Neuronal stem cell (in vitro differentiated cells): ENCODE results near the gene HSPA1L.

Experiments used
- DNase-seq: peaks from one replicate; pipeline ENCODE4 v3.0.0-alpha.2; 2013; ENCODE audit warnings: low spot score
- H2AFZ ChIP-seq: one replicate; pipeline ENCODE4 v1.6.1; 2013; ENCODE audit warnings: mild to moderate bottlenecking, low read length, inconsistent platforms
- H2AK5ac ChIP-seq: 2 replicates; pipeline ENCODE4 v1.6.1; 2013; ENCODE audit warnings: low read depth, mild to moderate bottlenecking, inconsistent platforms, low read length, moderate library complexity, mixed read lengths
- H2BK120ac ChIP-seq: 2 replicates; pipeline ENCODE4 v1.6.1; 2013; ENCODE audit warnings: low read depth, mild to moderate bottlenecking, inconsistent platforms, low read length, moderate library complexity, mixed read lengths
- H2BK12ac ChIP-seq: one replicate; pipeline ENCODE4 v1.6.1; 2013; ENCODE audit warnings: low read length, inconsistent platforms
- H2BK15ac ChIP-seq: 2 replicates; pipeline ENCODE4 v1.6.1; 2013; ENCODE audit warnings: mild to moderate bottlenecking, low read length, inconsistent platforms, mixed read lengths
- H2BK5ac ChIP-seq: one replicate; pipeline ENCODE4 v1.6.1; 2013; ENCODE audit warnings: inconsistent platforms, mild to moderate bottlenecking, low read length, moderate library complexity
- H3K14ac ChIP-seq: one replicate; pipeline ENCODE4 v1.6.1; 2013; ENCODE audit warnings: low read length, inconsistent platforms
- H3K18ac ChIP-seq: 2 replicates; pipeline ENCODE4 v1.6.1; 2013; ENCODE audit warnings: low read length, inconsistent platforms
- H3K23ac ChIP-seq: 2 replicates; pipeline ENCODE4 v1.6.1; 2013; ENCODE audit warnings: low read depth, mild to moderate bottlenecking, mixed read lengths, low read length, inconsistent platforms; ENCODE audit not compliant: poor library complexity
- H3K27ac ChIP-seq: replicated peaks from 3 replicates; pipeline ENCODE4 v1.5.1; 2013; ENCODE audit warnings: low read length, inconsistent platforms
- H3K27me3 ChIP-seq, 3 experiments: 2 replicates each; pipeline ENCODE4 v1.6.1; 2013; ENCODE audit warnings: low read length in 3 of 3, mild to moderate bottlenecking in 2 of 3, inconsistent platforms in 1 of 3, low read depth in 1 of 3, mixed read lengths in 1 of 3, moderate library complexity in 1 of 3; ENCODE audit not compliant: control insufficient read depth in 3 of 3, insufficient read depth in 3 of 3
- H3K36me3 ChIP-seq, 2 donors: replicated peaks in 1 of 2; 2 replicates each; pipeline ENCODE4 v1.6.1; 2013; ENCODE audit warnings: low read length in 2 of 2; ENCODE audit not compliant: control insufficient read depth in 2 of 2, insufficient read depth in 2 of 2
- H3K4ac ChIP-seq: 2 replicates; pipeline ENCODE4 v1.6.1; 2013; ENCODE audit warnings: inconsistent platforms, mild to moderate bottlenecking, low read length, moderate library complexity
- H3K4me1 ChIP-seq, 2 donors: 1 replicate in 1 of 2; 2 replicates in 1 of 2; pipeline ENCODE4 v1.6.1; 2013; ENCODE audit warnings: low read length in 2 of 2, low read depth in 1 of 2; ENCODE audit not compliant: control insufficient read depth in 2 of 2, insufficient read depth in 1 of 2
- H3K4me2 ChIP-seq: one replicate; pipeline ENCODE4 v1.6.1; 2013; ENCODE audit warnings: mild to moderate bottlenecking, low read length, inconsistent platforms; ENCODE audit not compliant: insufficient read depth, poor library complexity, severe bottlenecking
- H3K4me3 ChIP-seq, 2 donors: 2 replicates each; pipeline ENCODE4 v1.5.1; 2013; ENCODE audit warnings: low read length in 2 of 2, mild to moderate bottlenecking in 2 of 2, inconsistent platforms in 1 of 2, moderate library complexity in 1 of 2
- H3K79me1 ChIP-seq: one replicate; pipeline ENCODE4 v1.6.1; 2013; ENCODE audit warnings: low read depth, mild to moderate bottlenecking, inconsistent platforms, low read length, moderate library complexity
- H3K9ac ChIP-seq: one replicate; pipeline ENCODE4 v1.6.1; 2013; ENCODE audit warnings: mild to moderate bottlenecking, low read depth, low read length, inconsistent platforms; ENCODE audit not compliant: poor library complexity
- H3K9me3 ChIP-seq, 2 donors: replicated peaks in 1 of 2; 2 replicates each; pipeline versions ENCODE3 to v1.6.1; 2013; ENCODE audit warnings: low read length in 2 of 2, mild to moderate bottlenecking in 2 of 2, inconsistent platforms in 1 of 2, low read depth in 1 of 2, mixed read lengths in 1 of 2, moderate library complexity in 1 of 2; ENCODE audit not compliant: control insufficient read depth in 2 of 2, insufficient read depth in 1 of 2
- H4K8ac ChIP-seq: one replicate; pipeline ENCODE4 v1.6.1; 2013; ENCODE audit warnings: low read depth, mild to moderate bottlenecking, inconsistent platforms, low read length, moderate library complexity
- H4K91ac ChIP-seq: one replicate; pipeline ENCODE4 v1.6.1; 2013; ENCODE audit warnings: low read length, low read depth, mild to moderate bottlenecking, inconsistent platforms; ENCODE audit not compliant: poor library complexity
- WGBS, 2 donors: extraction: QIAGEN DNeasy Blood & Tissue Kit; methylation state at CpG; one replicate each; pipeline ENCODE4 v1.1.7; 2013; ENCODE audit warnings: missing lambda C conversion rate in 2 of 2, mixed read lengths in 1 of 2; ENCODE audit not compliant: insufficient read length in 2 of 2, insufficient replicate concordance in 1 of 2; ENCODE audit errors: extremely low coverage in 2 of 2; 5-methylcytosine and 5-hydroxymethylcytosine counted together

Gene HSPA1L

DNA sequence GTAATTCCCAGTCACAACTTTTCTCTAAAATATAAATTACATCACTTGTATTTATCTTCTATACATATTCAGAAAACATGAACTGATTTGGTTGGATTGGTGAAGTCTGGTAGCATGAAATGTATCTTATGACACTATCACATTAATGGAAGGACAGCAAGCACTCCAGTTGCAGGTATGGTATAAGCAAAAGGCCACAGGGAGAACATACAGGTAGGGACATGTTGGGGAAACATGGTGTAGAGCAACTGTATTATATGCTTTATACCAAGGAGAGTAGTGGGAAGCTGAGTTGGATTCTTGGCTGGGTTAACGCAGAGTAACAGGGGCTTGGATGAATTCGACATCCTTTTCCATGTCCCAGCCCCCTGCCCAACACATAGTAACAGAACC is 18.1 kb downstream of the HSPA1L start:
- H2BK12ac ChIP-seq: no peak overlapping the region
- H3K4me2 ChIP-seq: no peak overlapping the region
- H2BK15ac ChIP-seq: no peak overlapping the region
- no peak overlapping the region for H2AFZ ChIP-seq
- no peak overlapping the region for H3K4me3 ChIP-seq
- H3K4ac ChIP-seq: no peak overlapping the region
- no peak overlapping the region for H2BK5ac ChIP-seq
- no peak overlapping the region for H3K14ac ChIP-seq
- H3K9me3 ChIP-seq: no peaks in the 10 kb centered on the region
- H3K9ac ChIP-seq: no peak overlapping the region
- H4K8ac ChIP-seq: no peak overlapping the region
- peaks cover 13 to 61% of the 10 kb centered on the region in 2 donors for H3K36me3 ChIP-seq
- H2AK5ac ChIP-seq: no peak overlapping the region
- no CpG with 5 or more reads among the region's 2 CpGs for WGBS, 2 donors
- no peak overlapping the region for H3K23ac ChIP-seq
- no peak overlapping the region for H3K18ac ChIP-seq
- no peak overlapping the region for H4K91ac ChIP-seq
- no peak overlapping the region for H2BK120ac ChIP-seq
- no peak overlapping the region for H3K27ac ChIP-seq
- no peaks in the 10 kb centered on the region for H3K79me1 ChIP-seq
- DNase-seq: no peak
- H3K4me1 ChIP-seq: peaks cover 0 to 5% of the 10 kb centered on the region in 2 donors
- no peaks in the 10 kb centered on the region for H3K27me3 ChIP-seq

DNA sequence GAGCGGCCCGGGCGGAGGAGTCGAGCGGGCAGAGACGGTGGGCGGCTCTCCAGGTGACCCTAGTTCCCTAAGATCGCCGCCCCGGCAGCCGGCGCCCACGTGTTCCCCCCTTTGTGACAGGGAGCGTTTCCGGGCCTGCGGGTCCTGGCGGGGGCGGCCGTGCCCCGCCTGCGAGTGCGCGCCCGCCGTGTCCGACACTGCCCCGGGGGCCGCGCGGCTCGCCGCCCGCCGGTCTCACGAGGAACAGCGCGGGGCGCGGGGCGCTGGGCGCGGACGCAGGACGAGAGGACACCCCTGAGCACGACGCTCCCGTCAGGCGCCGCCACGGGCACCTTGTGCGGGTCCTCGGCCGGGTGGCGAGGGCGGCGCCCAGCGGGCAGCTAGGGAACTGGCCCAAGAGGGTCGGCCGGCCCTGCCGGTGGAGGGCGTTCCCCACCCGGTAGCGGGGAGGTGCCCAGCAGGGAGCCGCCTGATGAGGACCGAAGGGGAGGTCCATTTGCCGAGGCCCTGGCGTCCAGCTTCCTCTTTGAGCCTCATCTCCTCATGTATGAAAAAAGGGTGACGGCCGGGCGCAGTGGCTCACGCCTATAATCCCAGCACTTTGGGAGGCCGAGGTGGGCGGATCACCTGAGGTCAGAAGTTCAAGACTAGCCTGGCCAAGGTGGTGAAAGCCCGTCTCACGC is 19.3 kb downstream of the HSPA1L start, which contains the start of gene VARS1:
Gene VARS1 (minus strand): TSS at position 137 of the 683 bp plus-strand sequence. CDS start 535 bp downstream, outside the sequence.
- peaks cover 17 to 62% of the 10 kb centered on the region in 2 donors for H3K36me3 ChIP-seq
- peak within 1 kb of the TSS; percentile 98 for H3K4me2 ChIP-seq
- H2AFZ ChIP-seq: peak within 1 kb of the TSS; percentile 95
- peak within 1 kb of the TSS; percentile 71 for H3K14ac ChIP-seq
- H3K18ac ChIP-seq: peak within 1 kb of the TSS; percentile 99
- no peak within 1 kb of the TSS for H2BK120ac ChIP-seq
- H4K8ac ChIP-seq: peak within 1 kb of the TSS; percentile 30
- H3K27me3 ChIP-seq: no peaks in the 10 kb centered on the region
- peak within 1 kb of the TSS; percentile 91 for H3K27ac ChIP-seq
- H3K79me1 ChIP-seq: no peaks in the 10 kb centered on the region
- H3K4me1 ChIP-seq: peaks cover 2 to 5% of the 10 kb centered on the region in 2 donors
- peak within 1 kb of the TSS; percentile 99 for H2BK5ac ChIP-seq
- H2BK15ac ChIP-seq: no peak within 1 kb of the TSS
- H2BK12ac ChIP-seq: no peak within 1 kb of the TSS
- H3K9me3 ChIP-seq: no peaks in the 10 kb centered on the region
- H3K4me3 ChIP-seq: peak within 1 kb of the TSS; percentile 77 to 87
- peak within 1 kb of the TSS; percentile 83 for H2AK5ac ChIP-seq
- WGBS, 2 donors: no CpG with 5 or more reads among the region's 75 CpGs
- H3K9ac ChIP-seq: peak within 1 kb of the TSS; percentile 96
- H3K4ac ChIP-seq: no peak within 1 kb of the TSS
- H4K91ac ChIP-seq: peak within 1 kb of the TSS; percentile 79
- H3K23ac ChIP-seq: peak within 1 kb of the TSS; percentile 99
- peak; percentile 82 for DNase-seq

DNA sequence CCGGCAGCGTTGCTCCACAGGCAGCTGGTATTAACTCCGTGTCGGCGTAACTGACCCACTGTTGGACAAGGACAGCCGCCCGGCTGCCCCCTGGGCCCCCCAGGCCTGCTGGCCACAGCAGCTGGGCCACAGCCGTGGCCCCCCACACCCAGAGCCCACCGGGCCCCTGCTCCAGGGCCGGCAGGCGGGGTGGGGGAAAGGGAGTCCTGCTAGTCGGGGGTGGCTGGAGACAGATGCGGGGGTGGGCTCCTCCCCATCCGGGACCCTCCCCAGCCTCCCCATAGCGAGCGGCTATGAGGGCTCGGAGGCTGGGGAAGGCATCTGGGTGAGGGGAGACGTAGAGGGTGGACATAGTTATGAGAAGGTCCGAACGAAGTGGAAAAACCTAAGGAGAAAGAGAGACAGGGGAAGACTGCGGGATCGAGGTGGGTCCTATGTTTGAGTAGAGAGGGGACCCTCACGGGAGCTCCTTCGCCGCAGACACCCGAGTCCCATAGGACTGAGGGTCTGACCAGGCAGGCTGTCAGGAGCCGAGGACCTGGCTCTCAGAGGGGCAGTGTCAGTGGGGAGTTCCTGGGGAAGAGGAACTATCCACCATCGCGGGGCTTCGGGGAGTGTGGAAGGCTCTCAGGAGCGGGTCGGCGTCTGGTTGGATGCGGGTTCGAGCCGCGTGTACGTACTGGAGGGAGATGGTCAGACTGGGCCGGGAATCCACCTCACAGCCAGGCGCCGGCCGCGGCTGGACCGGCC is 20.0 kb downstream of the HSPA1L start:
- H3K23ac ChIP-seq: peak overlapping the region; percentile 99
- no peaks in the 10 kb centered on the region for H3K27me3 ChIP-seq
- peak overlapping the region; percentile 77 to 87 for H3K4me3 ChIP-seq
- peak overlapping the region; percentile 95 for H2AFZ ChIP-seq
- H2BK12ac ChIP-seq: no peak overlapping the region
- H3K18ac ChIP-seq: peak overlapping the region; percentile 90
- peak overlapping the region; percentile 96 for H3K9ac ChIP-seq
- peak overlapping the region; percentile 99 for H2BK5ac ChIP-seq
- H3K36me3 ChIP-seq: peaks cover 18 to 65% of the 10 kb centered on the region in 2 donors
- peak; percentile 27 for DNase-seq
- H2AK5ac ChIP-seq: peak overlapping the region; percentile 83
- no peaks in the 10 kb centered on the region for H3K79me1 ChIP-seq
- WGBS, 2 donors: no CpG with 5 or more reads among the region's 44 CpGs
- no peak overlapping the region for H2BK15ac ChIP-seq
- H2BK120ac ChIP-seq: no peak overlapping the region
- H3K14ac ChIP-seq: no peak overlapping the region
- peak overlapping the region; percentile 79 for H4K91ac ChIP-seq
- peak overlapping the region; percentile 91 for H3K27ac ChIP-seq
- peak overlapping the region; percentile 30 for H4K8ac ChIP-seq
- H3K9me3 ChIP-seq: no peaks in the 10 kb centered on the region
- H3K4me2 ChIP-seq: peak overlapping the region; percentile 98
- peaks cover 2 to 5% of the 10 kb centered on the region in 2 donors for H3K4me1 ChIP-seq
- H3K4ac ChIP-seq: no peak overlapping the region

DNA sequence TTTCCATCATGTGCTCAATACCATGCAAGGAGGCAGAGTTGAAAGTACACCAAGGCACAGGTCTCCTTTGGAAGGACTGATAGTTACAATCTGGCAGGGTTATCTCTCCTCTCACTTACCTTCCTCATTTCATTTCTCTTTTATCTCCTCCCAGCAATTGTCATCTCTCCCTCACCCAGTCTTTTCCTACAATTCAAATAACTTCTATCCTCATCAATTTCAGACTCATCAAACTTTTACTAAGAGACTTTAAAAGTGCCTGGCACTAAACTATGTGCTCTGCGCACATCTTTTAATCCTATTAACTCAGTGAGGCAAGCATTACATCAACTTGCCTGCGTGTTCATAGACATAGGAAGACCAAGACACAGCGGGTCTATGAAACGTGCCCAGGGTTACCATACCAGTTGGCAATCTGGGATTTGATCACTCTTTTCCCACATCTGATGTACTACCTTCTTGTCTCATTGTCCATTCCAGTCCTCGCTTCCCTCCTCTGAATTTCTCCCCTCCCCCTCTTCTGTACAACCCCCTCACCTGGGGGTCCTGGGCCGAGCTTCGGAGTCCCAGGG is 20.7 kb downstream of the HSPA1L start:
- H4K91ac ChIP-seq: no peak overlapping the region
- peaks cover 2 to 5% of the 10 kb centered on the region in 2 donors for H3K4me1 ChIP-seq
- peak overlapping the region; percentile 95 for H2AFZ ChIP-seq
- no peak overlapping the region for H3K27ac ChIP-seq
- H3K18ac ChIP-seq: peak overlapping the region; percentile 39
- H4K8ac ChIP-seq: no peak overlapping the region
- no peak overlapping the region for H2BK15ac ChIP-seq
- H3K4me2 ChIP-seq: peak overlapping the region; percentile 98
- H3K4ac ChIP-seq: no peak overlapping the region
- peak overlapping the region; percentile 77 to 87 for H3K4me3 ChIP-seq
- H2AK5ac ChIP-seq: peak overlapping the region; percentile 21
- no peaks in the 10 kb centered on the region for H3K27me3 ChIP-seq
- H3K23ac ChIP-seq: no peak overlapping the region
- H2BK120ac ChIP-seq: no peak overlapping the region
- no peak overlapping the region for H2BK12ac ChIP-seq
- peak overlapping the region; percentile 96 for H3K9ac ChIP-seq
- H3K79me1 ChIP-seq: no peaks in the 10 kb centered on the region
- no peak overlapping the region for H3K14ac ChIP-seq
- DNase-seq: no peak
- no CpG with 5 or more reads among the region's 7 CpGs for WGBS, 2 donors
- no peaks in the 10 kb centered on the region for H3K9me3 ChIP-seq
- H2BK5ac ChIP-seq: peak overlapping the region; percentile 99
- peaks cover 20 to 66% of the 10 kb centered on the region in 2 donors for H3K36me3 ChIP-seq
